GM19023 (cell line): ENCODE measurements around the gene TXNRD2.
"Not testable (repeated sequence)": the region's sequence is repeated elsewhere in the genome, so short reads cannot be mapped to it uniquely, and the experiment has no call there.

Source experiments
- ATAC-seq: cut with Tn5 transposase; IDR thresholded peaks from one replicate; pipeline ENCODE4 v1.9.1; 2021; ENCODE audit warnings: mild to moderate bottlenecking, moderate library complexity; ENCODE audit not compliant: unreplicated experiment

The TXNRD2 gene

GRCh38 chr22:19850763-19851109, 90.9 kb downstream of the TXNRD2 start:
- no peak for ATAC-seq

GRCh38 chr22:19849835-19850762, 91.5 kb downstream of the TXNRD2 start:
- no peak for ATAC-seq

- no peak for ATAC-seq
These were observed 93.1 kb downstream of the TXNRD2 start for GRCh38 chr22:19848298-19849224.

- ATAC-seq, result no peak
These were observed 94.3 kb downstream of the TXNRD2 start for GRCh38 chr22:19847345-19847632.

- no peak for ATAC-seq
These were observed 94.8 kb downstream of the TXNRD2 start for GRCh38 chr22:19846620-19847344.

GRCh38 chr22:19845054-19845722, 96.4 kb downstream of the TXNRD2 start:
- no peak for ATAC-seq

- ATAC-seq, result no peak
These were observed 97.1 kb downstream of the TXNRD2 start for GRCh38 chr22:19844377-19845053.

GRCh38 chr22:19843857-19844376, 97.7 kb downstream of the TXNRD2 start:
- ATAC-seq, result no peak

- no peak for ATAC-seq
These were observed 98.3 kb downstream of the TXNRD2 start for GRCh38 chr22:19843107-19843856.

GRCh38 chr22:19842393-19843106, 99.1 kb downstream of the TXNRD2 start:
- ATAC-seq, result no peak

GRCh38 chr22:19841641-19842392, 99.8 kb downstream of the TXNRD2 start:
- no peak for ATAC-seq

GRCh38 chr22:19840955-19841640, 100.5 kb downstream of the TXNRD2 start:
- ATAC-seq, result no peak

- no peak for ATAC-seq
These were observed 101.6 kb downstream of the TXNRD2 start for GRCh38 chr22:19840059-19840458.

- no peak for ATAC-seq
These were observed 103.7 kb downstream of the TXNRD2 start for GRCh38 chr22:19837915-19838314.

- ATAC-seq, result no peak
These were observed 105.1 kb downstream of the TXNRD2 start for GRCh38 chr22:19836512-19836911.

- no peak for ATAC-seq
These were observed 107.0 kb downstream of the TXNRD2 start for GRCh38 chr22:19834599-19834998.

GRCh38 chr22:19833327-19833726, 108.3 kb downstream of the TXNRD2 start:
- ATAC-seq, result not testable (repeated sequence)
